Smooth muscle cell (in vitro differentiated cells): ENCODE results near the gene GBF1. TPM values are rescaled to one million over a fixed set of nuclear protein-coding genes. Genes with fewer than 3 reads are reported as not detected.

Source experiments
- DNase-seq: peaks from one replicate; lab custom pipeline; 2025; ENCODE audit not compliant: unreplicated experiment; lab: John Stamatoyannopoulos, UW
- H2AFZ ChIP-seq: fragments of 200-600 bp; sonication (generic); 2 replicates; pipeline ENCODE4 v1.6.0; 2016; ENCODE audit warnings: antibody characterized with exemption, low read depth, mild to moderate bottlenecking
- H3F3A ChIP-seq: fragments of 200-600 bp; sonication (generic); 2 replicates; pipeline ENCODE4 v1.6.0; 2017; ENCODE audit warnings: antibody characterized with exemption, low read depth
- H3K27ac ChIP-seq: fragments of 200-600 bp; sonication (generic); 2 replicates; pipeline ENCODE4 v1.5.1; 2016; ENCODE audit warnings: low read depth, mild to moderate bottlenecking
- H3K27me3 ChIP-seq: fragments of 200-600 bp; sonication (generic); 2 replicates; pipeline ENCODE4 v1.6.1; 2016; ENCODE audit warnings: low read depth, mild to moderate bottlenecking
- H3K36me3 ChIP-seq: fragments of 200-600 bp; sonication (generic); 2 replicates; pipeline ENCODE4 v1.5.1; 2016; ENCODE audit warnings: low read depth
- H3K4me1 ChIP-seq: fragments of 200-600 bp; sonication (generic); 2 replicates; pipeline ENCODE4 v1.5.1; 2016; ENCODE audit warnings: low read depth
- H3K4me2 ChIP-seq: fragments of 200-600 bp; sonication (generic); 2 replicates; pipeline ENCODE4 v1.6.0; 2016; ENCODE audit warnings: mild to moderate bottlenecking
- H3K4me3 ChIP-seq: fragments of 200-600 bp; sonication (generic); 2 replicates; pipeline ENCODE4 v1.5.1; 2016; ENCODE audit warnings: mild to moderate bottlenecking
- H3K79me2 ChIP-seq: fragments of 200-600 bp; sonication (generic); 2 replicates; pipeline ENCODE4 v1.6.0; 2016; ENCODE audit warnings: low read depth, mild to moderate bottlenecking
- H3K9ac ChIP-seq: fragments of 200-600 bp; sonication (generic); 2 replicates; pipeline ENCODE4 v1.6.0; 2016; ENCODE audit warnings: low read depth
- H3K9me3 ChIP-seq: fragments of 200-600 bp; sonication (generic); replicated peaks from 2 replicates; pipeline ENCODE4 v1.5.1; 2016; ENCODE audit warnings: low read depth
- H4K20me1 ChIP-seq: fragments of 200-600 bp; sonication (generic); 2 replicates; pipeline ENCODE4 v1.6.0; 2016; ENCODE audit warnings: low read depth
- CTCF ChIP-seq: fragments of 200-600 bp; sonication (generic); IDR thresholded peaks from 2 replicates; pipeline ENCODE4 v1.5.1; 2017; ENCODE audit warnings: borderline replicate concordance, mild to moderate bottlenecking, antibody characterized with exemption; ENCODE audit not compliant: insufficient read depth, poor library complexity, severe bottlenecking
- WGBS: methylation state at CpG from one replicate; pipeline ENCODE4 v1.1.7; 2016; ENCODE audit warnings: low lambda C conversion rate; 5-methylcytosine and 5-hydroxymethylcytosine counted together
- polyA plus RNA-seq: library from polyadenylated mRNA; unstranded; fragments of >200 nt; fragmentation: Nextera tagmentation; extraction: Ambion mirVana; gene quantifications from 2 replicates; pipeline ENCODE4 v1.2.1, GENCODE V29; 2016
- total RNA-seq: library from RNA; depleted of rRNA; stranded (reverse); fragments of >200 nt; gene quantifications from 2 replicates; pipeline ENCODE4 v1.2.3, GENCODE V29; 2014

GBF1 gene
- total and polyA plus RNA-seq, 2 experiments from 2014 or later = 52.8 to 56.4 TPM

- Histone ChIP-seq H3K9me3 (no peaks in the 10 kb centered on the region), H3K27ac (peak overlapping the region; percentile 100), H3K27me3 (no peaks in the 10 kb centered on the region), H3K79me2 (peaks cover 14% of the 10 kb centered on the region), H3K36me3 (no peaks in the 10 kb centered on the region), H2AFZ (no peak overlapping the region), H3K4me2 (peak overlapping the region; percentile 94), H3K4me3 (peak overlapping the region; percentile 69), H3F3A (no peaks in the 10 kb centered on the region), H3K4me1 (peaks cover 10% of the 10 kb centered on the region), H4K20me1 (peaks cover 10% of the 10 kb centered on the region), H3K9ac (peak overlapping the region; percentile 99)
- 65% methylated on average over 4 of the region's 4 CpGs for WGBS
- no peak for TF ChIP-seq CTCF
- DNase-seq = no peak
Measured at GRCh38 chr10:102396317-102396650, 151.0 kb downstream of the GBF1 start.

- Histone ChIP-seq H3K9ac (peak overlapping the region; percentile 99), H3K4me2 (peak overlapping the region; percentile 94), H3K27me3 (no peaks in the 10 kb centered on the region), H3K79me2 (peaks cover 14% of the 10 kb centered on the region), H2AFZ (no peak overlapping the region), H3K9me3 (no peaks in the 10 kb centered on the region), H3K27ac (peak overlapping the region; percentile 100), H3F3A (no peaks in the 10 kb centered on the region), H4K20me1 (peaks cover 10% of the 10 kb centered on the region), H3K36me3 (no peaks in the 10 kb centered on the region), H3K4me3 (no peak overlapping the region), H3K4me1 (peaks cover 10% of the 10 kb centered on the region)
- no peak for TF ChIP-seq CTCF
- 96% methylated on average over 12 of the region's 12 CpGs for WGBS
- DNase-seq = no peak
Measured at GRCh38 chr10:102396730-102397151, 151.4 kb downstream of the GBF1 start.

GRCh38 chr10:102397222-102398171 lies 152.2 kb downstream of the GBF1 start:
- DNase-seq = no peak
- Histone ChIP-seq H3K79me2 (peaks cover 14% of the 10 kb centered on the region), H3K27ac (peak overlapping the region; percentile 100), H3K4me3 (no peak overlapping the region), H3K9ac (no peak overlapping the region), H2AFZ (no peak overlapping the region), H3K9me3 (no peaks in the 10 kb centered on the region), H3F3A (no peaks in the 10 kb centered on the region), H3K27me3 (no peaks in the 10 kb centered on the region), H3K4me1 (peaks cover 10% of the 10 kb centered on the region), H4K20me1 (peaks cover 10% of the 10 kb centered on the region), H3K4me2 (no peak overlapping the region), H3K36me3 (no peaks in the 10 kb centered on the region)
- WGBS = 96% methylated on average over 14 of the region's 14 CpGs
- TF ChIP-seq CTCF = no peak
